ENCODE results near the gene LYPD6.

The LYPD6 gene

GRCh38 chr2:149513461-149513860, 183.1 kb downstream of the LYPD6 start:
- Histone ChIP-seq H3K9ac (ENCODE audit: low read length) (no peak overlapping the region), H3K4me3 (ENCODE audit: low read length) (no peak overlapping the region), H3K4me1 (ENCODE audit: control insufficient read depth, insufficient read depth, low read length) (no peaks in the 10 kb centered on the region), H3K27me3 (ENCODE audit: control insufficient read depth, insufficient read depth, low read length) (no peaks in the 10 kb centered on the region), H3K36me3 (ENCODE audit: control insufficient read depth, insufficient read depth, low read length) (no peaks in the 10 kb centered on the region), H3K27ac (ENCODE audit: low read depth, low read length) (no peak overlapping the region)

All from rectal smooth muscle tissue (tissue), 1 donor.